CD4-positive, CD25-positive, alpha-beta regulatory T cell (primary cell): ENCODE results near the gene KLHL21. TPM values are rescaled to one million over a fixed set of nuclear protein-coding genes. Genes with fewer than 3 reads are reported as not detected.

Experiments
- ATAC-seq, 2 donors: fragments of 150-1000 bp; cut with Tn5 transposase; one replicate each; pipeline ENCODE4 v1.10.0; 2021; ENCODE audit warnings: low read depth in 2 of 2, moderate number of reproducible peaks in 2 of 2, moderate library complexity in 1 of 2
- DNase-seq, 3 donors: peaks; one replicate each; pipeline versions ENCODE4 v3.0.0 to v3.0.0-alpha.2; 2012 to 2022; ENCODE audit warnings: mixed read lengths in 1 of 3
- H3K27ac ChIP-seq: one replicate; pipeline ENCODE4 v1.7.0; 2013; ENCODE audit warnings: mild to moderate bottlenecking, low read length; ENCODE audit not compliant: insufficient read depth, poor library complexity, severe bottlenecking
- H3K27me3 ChIP-seq: one replicate; pipeline ENCODE4 v1.7.0; 2013; ENCODE audit warnings: low read length; ENCODE audit not compliant: control insufficient read depth, insufficient read depth
- H3K36me3 ChIP-seq: one replicate; pipeline ENCODE4 v1.7.0; 2013; ENCODE audit warnings: mild to moderate bottlenecking, low read length, moderate library complexity; ENCODE audit not compliant: control insufficient read depth, insufficient read depth
- H3K4me1 ChIP-seq: 2 replicates; pipeline ENCODE4 v1.7.0; 2013; ENCODE audit warnings: mild to moderate bottlenecking, low read length; ENCODE audit not compliant: insufficient read depth, control insufficient read depth, poor library complexity, severe bottlenecking
- H3K4me3 ChIP-seq: one replicate; pipeline ENCODE4 v1.7.0; 2013; ENCODE audit warnings: low read depth, mild to moderate bottlenecking, low read length, moderate library complexity
- H3K9me3 ChIP-seq, 2 experiments: 1 replicate in 1 of 2; 2 replicates in 1 of 2; pipeline ENCODE4 v1.7.0; 2013; ENCODE audit warnings: low read length in 2 of 2, mild to moderate bottlenecking in 1 of 2, moderate library complexity in 1 of 2; ENCODE audit not compliant: control insufficient read depth in 2 of 2
- H3K27ac Mint-ChIP-seq, 3 donors: one replicate each; pipeline ENCODE4 v1.8.0; 2020 to 2022; ENCODE audit warnings: mild to moderate bottlenecking in 3 of 3, mixed read lengths in 3 of 3, moderate library complexity in 2 of 3
- H3K27me3 Mint-ChIP-seq: one replicate; pipeline ENCODE4 v1.8.0; 2022; ENCODE audit warnings: mild to moderate bottlenecking, mixed read lengths
- H3K36me3 Mint-ChIP-seq: one replicate; pipeline ENCODE4 v1.8.0; 2020; ENCODE audit warnings: mixed read lengths
- H3K4me1 Mint-ChIP-seq, 4 donors: one replicate each; pipeline ENCODE4 v1.8.0; 2020 to 2022; ENCODE audit warnings: mixed read lengths in 4 of 4, mild to moderate bottlenecking in 1 of 4
- H3K4me3 Mint-ChIP-seq, 4 donors: one replicate each; pipeline ENCODE4 v1.8.0; 2020 to 2022; ENCODE audit warnings: mild to moderate bottlenecking in 4 of 4, mixed read lengths in 4 of 4, moderate library complexity in 3 of 4
- H3K9me3 Mint-ChIP-seq, 7 donors: one replicate each; pipeline ENCODE4 v1.8.0; 2020 to 2022; ENCODE audit warnings: mixed read lengths in 7 of 7, mild to moderate bottlenecking in 3 of 7, moderate library complexity in 2 of 7
- polyA plus RNA-seq, 4 donors: library from polyadenylated mRNA; unstranded; fragments of 300-500 nt; fragmentation: Illumina TruSeq; gene quantifications; one replicate each; pipeline ENCODE4 v1.2.3, GENCODE V29; 2021
- total RNA-seq: library from RNA; stranded (reverse); gene quantifications from one replicate; pipeline ENCODE4 v1.2.3, GENCODE V29; 2022

Gene KLHL21
- total and polyA plus RNA-seq, 5 donors from 2014 or later, result 16.7 to 46.6 (median 29.1) TPM

GRCh38 chr1:6557597-6557996 is 45.1 kb downstream of the KLHL21 start:
- DNase-seq (no peak), ATAC-seq (no peak)
- no peak overlapping the region for H3K27ac Mint-ChIP-seq
- Histone ChIP-seq H3K4me1 (peaks cover 18% of the 10 kb centered on the region), H3K27ac (no peak overlapping the region), H3K4me3 (no peak overlapping the region), H3K9me3 (no peaks in the 10 kb centered on the region), H3K36me3 (no peaks in the 10 kb centered on the region), H3K27me3 (no peaks in the 10 kb centered on the region)
- no peaks in the 10 kb centered on the region for H3K36me3 Mint-ChIP-seq
- H3K4me1 Mint-ChIP-seq, result peaks cover 2 to 21% (median 9%) of the 10 kb centered on the region in 4 donors
- peaks cover 17% of the 10 kb centered on the region for H3K27me3 Mint-ChIP-seq
- peak overlapping the region in 1 of 4 donors; percentile 90 for H3K4me3 Mint-ChIP-seq
- no peaks in the 10 kb centered on the region for H3K9me3 Mint-ChIP-seq

DNA sequence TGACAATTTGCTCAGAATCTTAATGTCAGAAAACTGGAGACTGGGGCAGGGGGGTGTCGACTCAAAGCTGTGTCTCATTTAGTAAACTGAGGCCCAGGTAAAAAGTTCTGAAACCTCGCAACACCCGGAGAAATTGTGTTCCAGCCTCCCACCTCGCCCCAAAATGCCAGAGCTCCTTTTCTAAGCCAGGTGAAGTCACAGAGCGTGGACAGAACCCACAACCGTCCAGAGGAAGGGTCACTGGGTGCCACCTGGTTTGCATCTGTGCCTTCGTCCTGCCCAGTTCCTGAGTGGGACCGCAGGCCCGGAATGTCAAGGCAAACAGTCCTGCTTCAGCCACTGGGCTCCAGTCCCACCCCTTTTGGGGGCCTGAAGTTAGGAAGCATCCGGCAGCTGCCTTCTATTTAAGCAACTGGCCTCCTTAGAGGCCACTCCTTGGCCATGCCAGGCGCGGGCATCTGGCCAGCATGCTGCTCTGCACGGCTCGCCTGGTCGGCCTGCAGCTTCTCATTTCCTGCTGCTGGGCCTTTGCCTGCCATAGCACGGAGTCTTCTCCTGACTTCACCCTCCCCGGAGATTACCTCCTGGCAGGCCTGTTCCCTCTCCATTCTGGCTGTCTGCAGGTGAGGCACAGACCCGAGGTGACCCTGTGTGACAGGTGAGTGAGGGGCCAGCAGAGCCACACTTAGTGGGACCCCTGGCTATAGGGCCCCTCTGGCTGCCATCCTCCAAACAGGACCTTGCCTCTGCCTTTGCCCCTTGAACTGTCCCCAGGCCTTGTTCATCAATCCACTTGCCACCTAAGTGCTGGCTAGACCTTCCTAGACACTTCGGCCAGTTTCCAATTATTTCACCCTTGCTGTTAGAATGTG is 47.5 kb downstream of the KLHL21 start, which contains the start of gene TAS1R1:
TSS of gene TAS1R1 (plus strand) at position 401 of the 872 bp plus-strand sequence. CDS start at position 468, 67 bp downstream.
- no peak for DNase-seq
- H3K4me3 Mint-ChIP-seq, result peak within 1 kb of the TSS; percentile 79 to 87 (median 82)
- Histone ChIP-seq H3K4me1 (peaks cover 21% of the 10 kb centered on the region), H3K36me3 (peaks cover 6% of the 10 kb centered on the region), H3K27ac (peak within 1 kb of the TSS; percentile 67), H3K27me3 (no peaks in the 10 kb centered on the region), H3K9me3 (no peaks in the 10 kb centered on the region), H3K4me3 (peak within 1 kb of the TSS; percentile 77)
- H3K4me1 Mint-ChIP-seq, result peaks cover 5 to 32% (median 10%) of the 10 kb centered on the region in 4 donors
- peak within 1 kb of the TSS; percentile 58 to 74 (median 67) for H3K27ac Mint-ChIP-seq
- H3K27me3 Mint-ChIP-seq, result peaks cover 11% of the 10 kb centered on the region
- ATAC-seq, result no peak
- peaks cover 3% of the 10 kb centered on the region for H3K36me3 Mint-ChIP-seq
- no peaks in the 10 kb centered on the region for H3K9me3 Mint-ChIP-seq

DNA sequence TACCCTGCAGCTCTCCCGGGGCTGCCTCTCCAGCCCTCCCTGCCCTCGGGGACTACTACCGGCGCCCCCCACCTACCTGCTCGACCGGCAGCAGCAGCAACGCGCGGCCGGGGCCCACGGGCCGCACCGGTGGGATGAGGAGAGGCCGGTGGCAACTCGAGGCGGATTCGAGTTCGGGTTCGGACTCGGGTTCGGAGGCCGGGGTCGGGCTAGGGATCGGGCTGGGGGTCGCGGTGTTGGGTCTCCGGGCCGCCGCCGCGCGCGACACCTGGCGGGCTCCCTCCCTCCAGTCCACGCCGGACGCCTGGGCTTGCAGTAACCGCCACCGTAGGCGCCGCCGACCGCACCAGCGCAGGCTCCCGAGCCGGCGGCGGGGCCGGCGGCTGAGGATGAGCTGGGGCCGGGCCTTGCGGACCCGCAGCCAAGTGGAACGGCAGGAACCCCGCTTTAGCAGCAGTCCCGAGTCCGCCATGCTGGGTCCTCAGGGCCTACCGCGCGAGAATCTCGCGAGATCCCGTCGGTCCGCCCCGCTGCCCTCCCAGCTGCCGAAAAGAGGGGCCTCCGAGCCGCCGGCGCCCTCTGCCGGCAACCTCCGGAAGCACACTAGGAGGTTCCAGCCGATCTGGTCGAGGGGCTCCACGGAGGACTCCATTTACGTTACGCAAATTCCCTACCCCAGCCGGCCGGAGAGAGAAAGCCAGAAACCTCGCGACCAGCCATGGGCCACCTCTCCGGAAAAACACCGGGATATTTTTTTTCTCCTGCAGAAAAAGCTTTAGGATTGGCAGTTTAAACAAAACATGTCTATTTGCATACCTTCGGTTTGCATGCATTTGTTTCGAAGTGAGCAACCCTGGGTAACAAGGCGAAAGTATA is 48.4 kb downstream of the KLHL21 start, which contains the start of gene NOL9:
TSS of gene NOL9 (minus strand) at position 483 of the 876 bp plus-strand sequence. CDS start at position 472, 11 bp downstream.
- peak within 1 kb of the TSS; percentile 77 for H3K4me3 ChIP-seq
- peaks cover 13% of the 10 kb centered on the region for H3K36me3 ChIP-seq
- DNase-seq (peak; percentile 92 to 94 (median 94)), ATAC-seq (peak; percentile 97 to 98)
- peaks cover 11% of the 10 kb centered on the region for H3K27me3 Mint-ChIP-seq
- H3K9me3 ChIP-seq, result no peaks in the 10 kb centered on the region
- H3K36me3 Mint-ChIP-seq, result peaks cover 9% of the 10 kb centered on the region
- peak within 1 kb of the TSS; percentile 67 to 75 (median 74) for H3K27ac Mint-ChIP-seq
- H3K4me1 Mint-ChIP-seq, result peaks cover 5 to 33% (median 10%) of the 10 kb centered on the region in 4 donors
- H3K27me3 ChIP-seq, result no peaks in the 10 kb centered on the region
- peak within 1 kb of the TSS; percentile 67 for H3K27ac ChIP-seq
- H3K4me3 Mint-ChIP-seq, result peak within 1 kb of the TSS; percentile 80 to 87 (median 82)
- H3K9me3 Mint-ChIP-seq, result no peaks in the 10 kb centered on the region
- H3K4me1 ChIP-seq, result peaks cover 21% of the 10 kb centered on the region

- H3K4me1 Mint-ChIP-seq, result peaks cover 0 to 51% (median 31%) of the 10 kb centered on the region in 4 donors
- peaks cover 41% of the 10 kb centered on the region for H3K36me3 Mint-ChIP-seq
- no peaks in the 10 kb centered on the region for H3K27me3 Mint-ChIP-seq
- peaks cover 54% of the 10 kb centered on the region for H3K36me3 ChIP-seq
- H3K9me3 ChIP-seq, result no peaks in the 10 kb centered on the region
- peak overlapping the region; percentile 91 to 100 (median 93) for H3K27ac Mint-ChIP-seq
- H3K9me3 Mint-ChIP-seq, result no peaks in the 10 kb centered on the region
- ATAC-seq, result no peak
- H3K4me1 ChIP-seq, result peaks cover 38% of the 10 kb centered on the region
- no peak for DNase-seq
- H3K4me3 Mint-ChIP-seq, result peak overlapping the region in 3 of 4 donors; percentile 34 to 72 (median 53)
- no peaks in the 10 kb centered on the region for H3K27me3 ChIP-seq
- peak overlapping the region; percentile 68 for H3K27ac ChIP-seq
- no peak overlapping the region for H3K4me3 ChIP-seq
These were observed 55.4 kb downstream of the KLHL21 start for GRCh38 chr1:6547301-6547700.

GRCh38 chr1:6546326-6546725 is 56.3 kb downstream of the KLHL21 start:
- Histone ChIP-seq H3K36me3 (peaks cover 59% of the 10 kb centered on the region), H3K9me3 (no peaks in the 10 kb centered on the region), H3K27ac (peak overlapping the region; percentile 68), H3K4me3 (peak overlapping the region; percentile 73), H3K4me1 (peaks cover 38% of the 10 kb centered on the region), H3K27me3 (no peaks in the 10 kb centered on the region)
- no peak for DNase-seq
- no peak for ATAC-seq
- Mint-ChIP-seq H3K27me3 (no peaks in the 10 kb centered on the region), H3K27ac (peak overlapping the region; percentile 91 to 100 (median 93)), H3K4me3 (peak overlapping the region; percentile 34 to 80 (median 62)), H3K9me3 (no peaks in the 10 kb centered on the region), H3K4me1 (peaks cover 0 to 45% (median 30%) of the 10 kb centered on the region in 4 donors), H3K36me3 (peaks cover 45% of the 10 kb centered on the region)

DNA sequence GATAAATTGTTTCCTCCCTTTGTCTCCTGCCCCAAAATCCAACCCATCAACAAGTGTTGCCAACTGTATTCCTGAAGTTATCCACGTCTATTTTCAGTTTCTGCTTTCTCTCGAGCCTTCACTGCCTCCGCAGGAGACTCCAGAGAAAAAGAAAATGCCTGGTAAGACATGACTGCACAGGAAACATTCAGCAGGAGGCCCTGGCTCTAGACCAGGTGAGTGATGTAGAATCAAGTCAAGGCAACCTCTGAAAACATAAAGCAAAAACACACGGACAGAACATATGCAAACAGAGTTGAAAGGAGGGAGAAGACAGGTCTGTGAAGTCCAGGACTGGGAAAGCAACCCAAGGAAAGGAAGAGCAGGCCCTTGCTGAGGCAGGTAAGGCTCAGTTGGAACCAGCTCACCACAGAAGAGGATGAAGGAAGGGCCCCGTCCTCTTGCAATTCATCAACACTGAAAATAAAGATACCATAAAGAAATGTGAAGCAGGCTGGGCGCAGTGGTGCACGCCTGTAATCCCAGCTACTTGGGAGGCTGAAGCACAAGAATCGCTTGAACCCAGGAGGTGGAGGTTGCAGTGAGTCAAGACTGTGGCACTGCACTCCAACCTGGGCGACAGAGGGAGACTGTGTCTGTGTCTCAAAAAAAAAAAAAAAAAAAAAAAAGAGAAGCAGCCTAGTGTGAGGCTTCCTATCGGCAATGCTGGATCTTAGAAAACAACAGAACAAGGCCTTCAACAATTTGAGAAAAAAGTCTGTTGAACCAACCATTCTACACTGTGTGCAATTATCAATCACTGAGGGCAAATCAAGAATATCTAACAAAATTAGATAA is 57.2 kb downstream of the KLHL21 start:
- H3K36me3 Mint-ChIP-seq, result peaks cover 45% of the 10 kb centered on the region
- peaks cover 64% of the 10 kb centered on the region for H3K36me3 ChIP-seq
- no peaks in the 10 kb centered on the region for H3K9me3 Mint-ChIP-seq

More for the DNA sequence above, 57.2 kb downstream of the KLHL21 start:
- Histone ChIP-seq H3K4me1 (peaks cover 34% of the 10 kb centered on the region), H3K9me3 (no peaks in the 10 kb centered on the region), H3K4me3 (peak overlapping the region; percentile 73), H3K27ac (peak overlapping the region; percentile 68), H3K27me3 (no peaks in the 10 kb centered on the region)
- Mint-ChIP-seq H3K27me3 (no peaks in the 10 kb centered on the region), H3K4me1 (peaks cover 0 to 42% (median 30%) of the 10 kb centered on the region in 4 donors), H3K27ac (peak overlapping the region; percentile 91 to 100 (median 93)), H3K4me3 (peak overlapping the region; percentile 34 to 80 (median 62))
- ATAC-seq (peak; percentile 83 to 93), DNase-seq (peak in 2 of 3 donors; percentile 46 to 66)
